Jurkat, Clone E6-1 (cell line): ENCODE measurements around the gene ANKRD55.

ENCODE experiments used
- DNase-seq: peaks from one replicate; pipeline ENCODE4 v3.0.0-alpha.2; 2011; ENCODE audit warnings: low read depth, low spot score
- H3K4me3 ChIP-seq: 2 replicates; pipeline ENCODE4 v1.5.1; 2011; ENCODE audit warnings: mild to moderate bottlenecking, low read length, control low read depth, moderate library complexity

The ANKRD55 gene

GRCh38 chr5:56072863-56073766 lies 160.0 kb downstream of the ANKRD55 start:
- DNase-seq = no peak
- no peak overlapping the region for H3K4me3 ChIP-seq

GRCh38 chr5:56071470-56071869 lies 161.7 kb downstream of the ANKRD55 start:
- H3K4me3 ChIP-seq = no peak overlapping the region
- DNase-seq = no peak

GRCh38 chr5:56070851-56071465 lies 162.2 kb downstream of the ANKRD55 start:
- peak; percentile 51 for DNase-seq
- H3K4me3 ChIP-seq = no peak overlapping the region

- DNase-seq = no peak
Observed at GRCh38 chr5:56069652-56070226, 163.4 kb downstream of the ANKRD55 start.

GRCh38 chr5:56066931-56067450 lies 166.1 kb downstream of the ANKRD55 start:
- DNase-seq = no peak
- no peak overlapping the region for H3K4me3 ChIP-seq

More at GRCh38 chr5:56069652-56070226, 163.4 kb downstream of the ANKRD55 start:
- H3K4me3 ChIP-seq = no peak overlapping the region

- H3K4me3 ChIP-seq = no peak overlapping the region
- DNase-seq = no peak
Observed at GRCh38 chr5:56064984-56065383, 168.1 kb downstream of the ANKRD55 start.

- DNase-seq = no peak
- no peak overlapping the region for H3K4me3 ChIP-seq
Observed at GRCh38 chr5:56060276-56061110, 172.6 kb downstream of the ANKRD55 start.

- DNase-seq = no peak
- no peak overlapping the region for H3K4me3 ChIP-seq
Observed at GRCh38 chr5:56059854-56060253, 173.3 kb downstream of the ANKRD55 start.

GRCh38 chr5:56056875-56057274 lies 176.3 kb downstream of the ANKRD55 start:
- H3K4me3 ChIP-seq = no peak overlapping the region

GRCh38 chr5:56055859-56056258 lies 177.3 kb downstream of the ANKRD55 start:
- H3K4me3 ChIP-seq = no peak overlapping the region
- DNase-seq = no peak

More at GRCh38 chr5:56056875-56057274, 176.3 kb downstream of the ANKRD55 start:
- DNase-seq = no peak

GRCh38 chr5:56055287-56055686 lies 177.8 kb downstream of the ANKRD55 start:
- DNase-seq = no peak
- H3K4me3 ChIP-seq = no peak overlapping the region

GRCh38 chr5:56054666-56055065 lies 178.5 kb downstream of the ANKRD55 start:
- H3K4me3 ChIP-seq = no peak overlapping the region
- no peak for DNase-seq

GRCh38 chr5:56053363-56053762 lies 179.8 kb downstream of the ANKRD55 start:
- no peak overlapping the region for H3K4me3 ChIP-seq
- no peak for DNase-seq

GRCh38 chr5:56052735-56053134 lies 180.4 kb downstream of the ANKRD55 start:
- no peak overlapping the region for H3K4me3 ChIP-seq
- DNase-seq = no peak

GRCh38 chr5:56050551-56051255 lies 182.4 kb downstream of the ANKRD55 start:
- peak; percentile 51 for DNase-seq
- H3K4me3 ChIP-seq = no peak overlapping the region
